Neural cell (in vitro differentiated cells): ENCODE results near the gene MADCAM1.

ENCODE experiments used
- TAF1 ChIP-seq: IDR thresholded peaks from 2 replicates; pipeline ENCODE4 v1.6.1; 2012; ENCODE audit warnings: low read depth
- TF ChIP-seq, protein P1 (sequence below): fragments of 450-650 bp; IDR thresholded peaks from 2 replicates; pipeline ENCODE4 v1.5.1; 2014; ENCODE audit warnings: antibody characterized with exemption, mild to moderate bottlenecking, moderate library complexity; ENCODE audit not compliant: poor library complexity, severe bottlenecking

DNA sequence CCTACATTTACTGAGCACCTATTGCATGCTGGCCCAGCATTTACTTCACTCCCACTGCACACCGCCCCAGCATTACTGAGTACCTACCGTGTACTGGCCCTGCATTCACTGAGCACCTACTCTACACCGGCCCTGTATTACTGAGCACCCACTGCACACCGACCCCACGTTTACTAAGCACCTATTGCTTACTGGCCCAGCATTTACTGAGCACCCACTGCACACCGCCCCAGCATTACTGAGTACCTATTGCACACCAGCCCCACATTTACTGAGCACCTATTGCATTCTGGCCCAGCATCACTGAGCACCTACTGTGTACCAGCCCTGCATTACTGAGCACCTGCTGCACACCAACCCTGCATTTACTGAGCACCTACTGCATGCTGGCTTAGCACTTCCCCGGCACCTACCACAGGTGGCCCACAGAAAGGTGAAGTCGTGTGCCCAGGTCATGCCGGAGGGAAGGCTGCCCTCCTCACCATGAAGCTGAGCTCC, 17.9 kb downstream of the MADCAM1 start:
- TF ChIP-seq, protein P1, sequence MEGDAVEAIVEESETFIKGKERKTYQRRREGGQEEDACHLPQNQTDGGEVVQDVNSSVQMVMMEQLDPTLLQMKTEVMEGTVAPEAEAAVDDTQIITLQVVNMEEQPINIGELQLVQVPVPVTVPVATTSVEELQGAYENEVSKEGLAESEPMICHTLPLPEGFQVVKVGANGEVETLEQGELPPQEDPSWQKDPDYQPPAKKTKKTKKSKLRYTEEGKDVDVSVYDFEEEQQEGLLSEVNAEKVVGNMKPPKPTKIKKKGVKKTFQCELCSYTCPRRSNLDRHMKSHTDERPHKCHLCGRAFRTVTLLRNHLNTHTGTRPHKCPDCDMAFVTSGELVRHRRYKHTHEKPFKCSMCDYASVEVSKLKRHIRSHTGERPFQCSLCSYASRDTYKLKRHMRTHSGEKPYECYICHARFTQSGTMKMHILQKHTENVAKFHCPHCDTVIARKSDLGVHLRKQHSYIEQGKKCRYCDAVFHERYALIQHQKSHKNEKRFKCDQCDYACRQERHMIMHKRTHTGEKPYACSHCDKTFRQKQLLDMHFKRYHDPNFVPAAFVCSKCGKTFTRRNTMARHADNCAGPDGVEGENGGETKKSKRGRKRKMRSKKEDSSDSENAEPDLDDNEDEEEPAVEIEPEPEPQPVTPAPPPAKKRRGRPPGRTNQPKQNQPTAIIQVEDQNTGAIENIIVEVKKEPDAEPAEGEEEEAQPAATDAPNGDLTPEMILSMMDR = no peak
- no peak for TF ChIP-seq TAF1
